SH-SY5Y (cell line): ENCODE measurements around the gene COMMD10.

Source experiments
- GATA2 ChIP-seq: IDR thresholded peaks from 2 replicates; pipeline ENCODE4 v1.6.1; 2011; ENCODE audit warnings: mild to moderate bottlenecking, low read depth, low read length
- GATA3 ChIP-seq: IDR thresholded peaks from 2 replicates; pipeline ENCODE4 v1.6.1; 2011; ENCODE audit warnings: low read depth, mild to moderate bottlenecking, low read length, moderate library complexity

GRCh38 chr5:116306846-116307245, 222.0 kb downstream of the COMMD10 start:
- no peak for TF ChIP-seq GATA2
- TF ChIP-seq GATA3, result no peak
